Vagina (tissue), 2 donors: Measurements from ENCODE around the gene NAV2. TPM values are rescaled to one million over a fixed set of nuclear protein-coding genes. Genes with fewer than 3 reads are reported as not detected.

Source experiments
- DNase-seq, 2 donors: peaks; one replicate each; pipeline ENCODE4 v3.0.0-alpha.2; 2017; ENCODE audit errors: extremely low spot score in 2 of 2
- H3K27ac ChIP-seq: fragments of 200-600 bp; sonication (generic); one replicate; pipeline ENCODE4 v1.5.1; 2019
- H3K27me3 ChIP-seq: fragments of 200-600 bp; sonication (generic); one replicate; pipeline ENCODE4 v1.5.1; 2019
- H3K36me3 ChIP-seq, 2 donors: fragments of 200-600 bp; sonication (generic); one replicate each; pipeline ENCODE4 v1.5.1; 2017 to 2019
- H3K4me1 ChIP-seq: fragments of 200-600 bp; sonication (generic); one replicate; pipeline ENCODE4 v1.5.1; 2019
- H3K4me3 ChIP-seq, 2 donors: fragments of 200-600 bp; sonication (generic); 1 replicate in 1 of 2; 2 replicates in 1 of 2; pipeline ENCODE4 v1.5.1; 2016 to 2019
- H3K9me3 ChIP-seq: fragments of 200-600 bp; sonication (generic); one replicate; pipeline ENCODE4 v1.5.1; 2019
- CTCF ChIP-seq, 3 experiments: fragments of 450-650 bp in 2 of 3; fragments of 200-600 bp in 1 of 3; sonication (generic) in 1 of 3; IDR thresholded peaks; one replicate each; pipeline ENCODE4 v1.5.1; 2017 to 2019; ENCODE audit warnings: antibody characterized with exemption in 3 of 3, mild to moderate bottlenecking in 2 of 3, moderate library complexity in 2 of 3
- POLR2A ChIP-seq, 2 donors: fragments of 450-650 bp; IDR thresholded peaks; one replicate each; pipeline ENCODE4 v1.6.1; 2017; ENCODE audit warnings: antibody characterized with exemption in 2 of 2, mild to moderate bottlenecking in 2 of 2, moderate library complexity in 2 of 2
- POLR2AphosphoS5 ChIP-seq, 2 donors: sonication (generic); formaldehyde crosslinking; IDR thresholded peaks; one replicate each; pipeline ENCODE4 v1.9.0; 2017; ENCODE audit warnings: antibody characterized with exemption in 2 of 2, mild to moderate bottlenecking in 2 of 2, low read depth in 1 of 2; ENCODE audit not compliant: insufficient read depth in 1 of 2
- intact Hi-C: fragments of 100-400 bp; cut with DNase I; formaldehyde crosslinking; loops from one replicate; pipeline ENCODE4 v1.15.1; 2023
- total RNA-seq: library from RNA; depleted of rRNA; stranded (reverse); fragments of >200 nt; gene quantifications from one replicate; pipeline ENCODE4 v1.2.3, GENCODE V29; 2016

Gene NAV2
- total RNA-seq, 1 donor from 2014 or later = 25.3 TPM

GRCh38 chr11:20013346-20014066 lies 300.9 kb downstream of the NAV2 start:
- TF ChIP-seq POLR2A (IDR thresholded peaks at IDR 0.05) (no peak), POLR2AphosphoS5 (IDR thresholded peaks at IDR 0.05; ENCODE audit: insufficient read depth in 1 of 2, low read depth in 1 of 2) (no peak), CTCF (IDR thresholded peaks at IDR 0.05) (no peak)
- Histone ChIP-seq H3K9me3 (no peaks in the 10 kb centered on the region), H3K27me3 (no peaks in the 10 kb centered on the region), H3K4me1 (no peaks in the 10 kb centered on the region), H3K4me3 (no peak overlapping the region), H3K27ac (no peak overlapping the region), H3K36me3 (no peaks in the 10 kb centered on the region)
- intact Hi-C loops = no loop called here
- no peak for DNase-seq

GRCh38 chr11:20014067-20014402 lies 301.4 kb downstream of the NAV2 start:
- H3K4me1 ChIP-seq = no peaks in the 10 kb centered on the region
- TF ChIP-seq POLR2AphosphoS5 (IDR thresholded peaks at IDR 0.05; ENCODE audit: insufficient read depth in 1 of 2, low read depth in 1 of 2) = no peak
- TF ChIP-seq CTCF (IDR thresholded peaks at IDR 0.05) = no peak
- TF ChIP-seq POLR2A (IDR thresholded peaks at IDR 0.05) = no peak

GRCh38 chr11:20015101-20015500 lies 302.5 kb downstream of the NAV2 start:
- DNase-seq = no peak
- no peaks in the 10 kb centered on the region for H3K36me3 ChIP-seq
- no peak overlapping the region for H3K4me3 ChIP-seq
- H3K9me3 ChIP-seq = no peaks in the 10 kb centered on the region
- no peak for TF ChIP-seq POLR2A (IDR thresholded peaks at IDR 0.05)
- no peak for TF ChIP-seq POLR2AphosphoS5 (IDR thresholded peaks at IDR 0.05; ENCODE audit: insufficient read depth in 1 of 2, low read depth in 1 of 2)
- TF ChIP-seq CTCF (IDR thresholded peaks at IDR 0.05) = no peak
- H3K27me3 ChIP-seq = no peaks in the 10 kb centered on the region
- intact Hi-C loops = no loop called here
- H3K27ac ChIP-seq = no peak overlapping the region
- no peaks in the 10 kb centered on the region for H3K4me1 ChIP-seq

More at GRCh38 chr11:20014067-20014402, 301.4 kb downstream of the NAV2 start:
- H3K9me3 ChIP-seq = no peaks in the 10 kb centered on the region
- no peaks in the 10 kb centered on the region for H3K36me3 ChIP-seq
- H3K27ac ChIP-seq = no peak overlapping the region
- intact Hi-C loops = no loop called here
- H3K4me3 ChIP-seq = no peak overlapping the region
- no peaks in the 10 kb centered on the region for H3K27me3 ChIP-seq
- no peak for DNase-seq

- no peak overlapping the region for H3K27ac ChIP-seq
- intact Hi-C loops = no loop called here
- no peaks in the 10 kb centered on the region for H3K4me1 ChIP-seq
- TF ChIP-seq CTCF (IDR thresholded peaks at IDR 0.05) = no peak
- TF ChIP-seq POLR2AphosphoS5 (IDR thresholded peaks at IDR 0.05; ENCODE audit: insufficient read depth in 1 of 2, low read depth in 1 of 2) = no peak
- TF ChIP-seq POLR2A (IDR thresholded peaks at IDR 0.05) = no peak
- no peak overlapping the region for H3K4me3 ChIP-seq
- DNase-seq = no peak
- H3K27me3 ChIP-seq = no peaks in the 10 kb centered on the region
- H3K9me3 ChIP-seq = no peaks in the 10 kb centered on the region
- no peaks in the 10 kb centered on the region for H3K36me3 ChIP-seq
Observed at GRCh38 chr11:20015529-20016427, 303.1 kb downstream of the NAV2 start.

GRCh38 chr11:20016526-20016925 lies 303.9 kb downstream of the NAV2 start:
- Histone ChIP-seq H3K27me3 (no peaks in the 10 kb centered on the region), H3K36me3 (no peaks in the 10 kb centered on the region), H3K9me3 (no peaks in the 10 kb centered on the region), H3K4me1 (no peaks in the 10 kb centered on the region), H3K4me3 (no peak overlapping the region), H3K27ac (no peak overlapping the region)
- DNase-seq = no peak
- intact Hi-C loops = no loop called here
- no peak for TF ChIP-seq POLR2A (IDR thresholded peaks at IDR 0.05)
- TF ChIP-seq CTCF (IDR thresholded peaks at IDR 0.05) = no peak
- no peak for TF ChIP-seq POLR2AphosphoS5 (IDR thresholded peaks at IDR 0.05; ENCODE audit: insufficient read depth in 1 of 2, low read depth in 1 of 2)
